HepG2 (cell line): ENCODE results near the gene ESPNL. TPM values are rescaled to one million over a fixed set of nuclear protein-coding genes. Genes with fewer than 3 reads are reported as not detected.

Experiments used
- ATAC-seq: fragments of 200-7000 bp; cut with Tn5 transposase; 3 replicates; pipeline ENCODE4 v1.9.1; 2020; ENCODE audit warnings: mild to moderate bottlenecking, moderate library complexity
- BruUV-seq: library from RNA; stranded (reverse); fragments of 400-500 nt; replicated peaks from 2 replicates; lab custom pipeline; 2021; lab: Mats Ljungman, UMichigan
- CTCF ChIA-PET: fragments of 300-600 bp; formaldehyde crosslinking; extraction: SDS; loops from one replicate; lab custom pipeline; 2021; ENCODE audit warnings: low total read pairs, inconsistent platforms, low intra/inter-chr PET ratio; lab: Yijun Ruan, JAX
- POLR2A ChIA-PET: fragments of 350-600 bp; sonication (Branson Sonifier 250); formaldehyde crosslinking; loops from one replicate; lab custom pipeline; 2020; ENCODE audit warnings: antibody characterized with exemption, inconsistent platforms; lab: Yijun Ruan, JAX
- DNase-seq: peaks from one replicate; pipeline ENCODE4 v3.0.0-alpha.2; 2015; ENCODE audit warnings: low spot score
- FAIRE-seq: peaks from 3 replicates; lab custom pipeline; 2011; peaks lifted over from hg19 to GRCh38; lab: Jason Lieb, UNC
- H2AFZ ChIP-seq: one replicate; pipeline ENCODE4 v1.6.1; 2011; ENCODE audit warnings: low read length, inconsistent platforms
- H3K27ac ChIP-seq: fragments of 300-600 bp; 3 replicates; pipeline ENCODE4 v1.8.0; 2011; ENCODE audit warnings: mixed run types, mild to moderate bottlenecking, mixed read lengths, low read length, inconsistent platforms; ENCODE audit not compliant: insufficient read depth; ENCODE audit errors: extremely low read length
- H3K27me3 ChIP-seq, 2 experiments: fragments of 200-600 bp in 1 of 2; 2 replicates in 1 of 2; 3 replicates in 1 of 2; pipeline versions ENCODE4 v1.6.0 to v1.8.0; 2011; ENCODE audit warnings: low read length in 2 of 2, mild to moderate bottlenecking in 2 of 2, moderate library complexity in 2 of 2, inconsistent platforms in 1 of 2; ENCODE audit not compliant: insufficient read depth in 2 of 2, control insufficient read depth in 1 of 2
- H3K36me3 ChIP-seq, 2 experiments: fragments of 200-600 bp in 1 of 2; replicated peaks in 1 of 2; 2 replicates in 1 of 2; 3 replicates in 1 of 2; pipeline versions ENCODE4 v1.5.1 to v1.8.0; 2011; ENCODE audit warnings: low read length in 2 of 2, inconsistent platforms in 1 of 2; ENCODE audit not compliant: insufficient read depth in 2 of 2, control insufficient read depth in 1 of 2
- H3K4me1 ChIP-seq: 2 replicates; pipeline ENCODE4 v1.5.1; 2012; ENCODE audit warnings: low read length, inconsistent platforms; ENCODE audit not compliant: insufficient read depth
- H3K4me2 ChIP-seq: 2 replicates; pipeline ENCODE4 v1.6.0; 2011; ENCODE audit warnings: low read depth, low read length, inconsistent platforms
- H3K4me3 ChIP-seq, 3 experiments: fragments of 200-600 bp in 1 of 3; sonication (generic), shearing (Covaris generic) in 1 of 3; replicated peaks in 1 of 3; 2 replicates each; pipeline ENCODE4 v1.5.1; 2011 to 2016; ENCODE audit warnings: low read length in 3 of 3, inconsistent platforms in 2 of 3, low read depth in 2 of 3, mild to moderate bottlenecking in 2 of 3, control low read depth in 1 of 3, mixed read lengths in 1 of 3; ENCODE audit not compliant: insufficient read depth in 1 of 3
- H3K79me2 ChIP-seq: one replicate; pipeline ENCODE4 v1.6.1; 2011; ENCODE audit warnings: low read length, inconsistent platforms; ENCODE audit not compliant: insufficient read depth
- H3K9ac ChIP-seq: 2 replicates; pipeline ENCODE4 v1.6.0; 2011; ENCODE audit warnings: mild to moderate bottlenecking, low read depth, low read length, inconsistent platforms; ENCODE audit not compliant: insufficient read depth
- H3K9me3 ChIP-seq: 2 replicates; pipeline ENCODE4 v1.5.1; 2012; ENCODE audit warnings: mild to moderate bottlenecking, low read length
- H4K20me1 ChIP-seq: 2 replicates; pipeline ENCODE4 v1.6.0; 2011; ENCODE audit warnings: inconsistent platforms, mild to moderate bottlenecking, low read length, moderate library complexity; ENCODE audit not compliant: insufficient read depth
- ARNT2 ChIP-seq: sonication (generic); formaldehyde crosslinking; IDR thresholded peaks from 2 replicates; pipeline ENCODE4 v1.8.0; 2022; ENCODE audit warnings: mild to moderate bottlenecking, low read depth, missing genetic modification reagents, moderate library complexity
- KAT7 ChIP-seq: IDR thresholded peaks from 2 replicates; pipeline ENCODE4 v1.6.1; 2018; ENCODE audit warnings: borderline replicate concordance, missing compliant biosample characterization
- KDM5B ChIP-seq: sonication (generic); formaldehyde crosslinking; IDR thresholded peaks from 2 replicates; pipeline ENCODE4 v1.4.0; 2020; ENCODE audit warnings: missing genetic modification reagents, mild to moderate bottlenecking, borderline replicate concordance
- RAD21 ChIP-seq: fragments of 450-650 bp; formaldehyde crosslinking; IDR thresholded peaks from 2 replicates; pipeline ENCODE4 v1.5.0; 2020; ENCODE audit warnings: mild to moderate bottlenecking
- RFX3 ChIP-seq: IDR thresholded peaks from 2 replicates; pipeline ENCODE4 v1.6.1; 2016; ENCODE audit warnings: missing biosample characterization, missing genetic modification reagents
- SATB2 ChIP-seq: sonication (generic); formaldehyde crosslinking; IDR thresholded peaks from 2 replicates; pipeline ENCODE4 v1.5.0; 2020; ENCODE audit warnings: missing genetic modification reagents
- SMAD1 ChIP-seq: sonication (generic); formaldehyde crosslinking; IDR thresholded peaks from 2 replicates; pipeline ENCODE4 v1.4.0; 2020; ENCODE audit warnings: missing genetic modification reagents, low read depth, mild to moderate bottlenecking, borderline replicate concordance
- STAG1 ChIP-seq: sonication (generic); formaldehyde crosslinking; IDR thresholded peaks from 2 replicates; pipeline ENCODE4 v1.4.0; 2020; ENCODE audit warnings: missing genetic modification reagents
- WGBS: methylation state at CpG from one replicate; pipeline ENCODE4 v1.1.6; 2017; ENCODE audit warnings: low lambda C conversion rate; 5-methylcytosine and 5-hydroxymethylcytosine counted together
- in situ Hi-C: cut with HindIII; loops from 2 replicates; pipeline ENCODE4 v1.10.0; 2017; ENCODE audit warnings: low pct_unique_long_range_greater_than_20kb; ENCODE audit not compliant: extremely low pct_ligation_motif_present
- intact Hi-C: fragments of 100-400 bp; cut with micrococcal nuclease; formaldehyde crosslinking; loops from one replicate; pipeline ENCODE4 v1.10.0; 2022; ENCODE audit not compliant: unreplicated experiment
- polyA plus RNA-seq, 8 experiments: library from polyadenylated mRNA; depleted of rRNA in 3 of 8; stranded (reverse) in 7 of 8; unstranded in 1 of 8; fragments of >200 nt; fragmentation: Illumina TruSeq in 4 of 8; extraction: Trizol in 4 of 8; gene quantifications; 2 replicates each; pipeline versions ENCODE4 v1.2.1 to v1.2.3, GENCODE V29; 2011 to 2016; ENCODE audit warnings: low read depth in 4 of 8, missing spikeins in 1 of 8, mixed read lengths in 1 of 8; ENCODE audit not compliant: insufficient read depth in 1 of 8
- total RNA-seq, 5 experiments: library from RNA; depleted of rRNA; stranded (reverse); fragments of >200 nt; fragmentation: Illumina TruSeq; extraction: Trizol; gene quantifications; 2 replicates each; pipeline ENCODE4 v1.2.3, GENCODE V29; 2016; ENCODE audit warnings: low read depth in 1 of 5
- TF ChIP-seq, protein P1 (sequence below): sonication (generic); formaldehyde crosslinking; IDR thresholded peaks from 2 replicates; pipeline ENCODE4 v1.4.0; 2020; ENCODE audit warnings: mild to moderate bottlenecking, missing genetic modification reagents
- TF ChIP-seq, protein P2 (sequence below): sonication (generic); IDR thresholded peaks from 2 replicates; pipeline ENCODE4 v1.6.1; 2016; ENCODE audit warnings: low read depth, borderline replicate concordance
- TF ChIP-seq, protein P3 (sequence below): sonication (generic); formaldehyde crosslinking; IDR thresholded peaks from 2 replicates; pipeline ENCODE4 v1.5.0; 2020; ENCODE audit warnings: mild to moderate bottlenecking, missing genetic modification reagents, moderate library complexity

ESPNL gene
- total and polyA plus RNA-seq, 2 of the 13 experiments (the other 11 are each of a cell fraction or from before 2014, with no cell fraction given) = 0.45 to 0.80 TPM

DNA sequence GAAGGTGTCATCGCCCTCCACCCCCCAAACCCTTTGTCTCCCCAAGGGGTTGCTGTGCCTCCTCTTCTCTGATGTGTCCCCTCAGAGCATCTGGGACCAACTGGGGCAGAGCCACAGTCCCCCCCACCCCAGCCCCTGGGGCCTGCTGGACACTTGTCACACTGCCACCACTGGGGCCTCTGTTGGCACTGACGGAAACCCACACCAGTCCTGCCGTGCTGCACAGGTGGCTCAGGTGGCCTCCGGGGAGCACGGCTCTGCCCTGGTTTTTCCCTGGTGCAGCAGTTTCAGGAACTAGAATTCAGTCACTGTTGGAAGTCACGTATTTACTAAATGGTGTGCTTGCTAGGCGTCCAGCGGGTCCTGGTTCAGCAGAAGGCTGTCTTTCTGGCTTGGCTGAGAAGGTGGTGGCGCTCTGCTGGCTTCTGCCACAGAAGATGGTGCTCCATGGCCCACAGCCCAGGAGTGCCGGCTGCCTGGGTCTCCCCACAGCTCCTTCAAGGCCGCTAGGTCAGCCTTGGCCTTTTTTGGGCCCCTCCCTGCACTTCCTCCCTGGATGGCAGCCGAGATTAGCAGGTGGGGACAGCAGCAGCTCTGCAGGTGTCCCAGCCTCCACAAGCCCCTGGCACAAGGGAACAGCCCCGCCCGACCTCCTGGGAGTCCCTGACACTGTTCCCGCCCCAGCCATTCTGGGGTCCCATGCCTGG is 19.8 kb downstream of the ESPNL start (continued):
- TF ChIP-seq SMAD1 (CRISPR knock-in tag) = no peak

DNA sequence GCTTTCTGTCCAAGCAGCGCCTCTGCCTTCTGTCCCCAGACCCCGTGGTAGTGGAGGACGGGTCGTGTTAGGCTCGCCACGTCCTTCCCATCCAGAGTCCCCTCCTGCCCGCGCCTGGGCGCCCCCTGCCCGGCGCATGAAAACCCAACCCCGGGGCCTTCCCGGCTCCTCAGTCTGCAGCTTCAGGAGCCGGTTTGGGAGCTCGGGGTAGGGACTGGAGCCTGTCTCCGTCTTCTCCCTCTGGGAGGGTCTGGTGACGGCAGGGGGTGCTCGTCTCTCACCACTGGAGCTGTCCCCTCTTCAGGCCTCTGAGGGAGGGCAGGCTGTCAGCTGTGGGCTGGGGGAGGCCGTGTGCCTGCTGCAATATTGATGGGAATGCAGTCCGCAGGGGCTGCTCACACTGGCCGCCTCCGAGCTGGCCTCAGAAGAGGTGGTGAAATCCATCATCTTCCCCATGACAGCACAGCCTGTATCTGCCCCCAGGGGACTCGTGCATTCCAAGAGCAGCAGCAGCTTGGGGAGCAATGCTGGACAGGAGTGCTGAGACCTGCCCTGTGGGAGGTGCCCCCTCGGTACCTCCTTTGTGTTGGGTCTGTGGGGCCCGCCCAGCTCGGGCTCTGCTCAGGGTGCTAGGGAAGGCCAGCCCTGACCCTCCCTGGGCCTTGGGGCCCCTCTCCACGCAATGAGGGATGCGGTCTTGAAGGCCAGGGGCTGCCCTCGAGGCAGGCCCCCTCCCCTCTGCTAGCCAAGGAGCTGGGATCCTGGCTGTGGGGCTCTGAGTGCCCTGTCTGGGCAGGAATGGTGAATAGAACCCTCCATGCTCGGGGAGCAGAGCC is 20.5 kb downstream of the ESPNL start:
- Histone ChIP-seq H3K27ac (no peak overlapping the region), H3K4me2 (peak overlapping the region; percentile 36), H3K9me3 (no peaks in the 10 kb centered on the region), H3K4me3 (peak overlapping the region in 1 of 3 experiments; percentile 22; a peak in 1 of 6 replicates), H2AFZ (no peak overlapping the region), H3K36me3 (no peaks in the 10 kb centered on the region), H3K4me1 (0 out of 2 replicates have a peak, but pooled peaks cover 11% of the 10 kb centered on the region), H3K9ac (no peak overlapping the region), H3K27me3 (peaks cover 3 to 57% of the 10 kb centered on the region in 2 experiments), H3K79me2 (no peaks in the 10 kb centered on the region), H4K20me1 (no peaks in the 10 kb centered on the region)
- ChIA-PET CTCF (interaction anchor here (1.5 kb wide), 1 partner anchor 19 kb away, joined by 6 read pairs; no protein-coding TSS in a partner anchor), POLR2A (no interaction called here)
- BruUV-seq = no TSS peak
- FAIRE-seq (no peak), DNase-seq (no peak), ATAC-seq (peak; percentile 77)
- intact Hi-C loops = no loop called here
- WGBS = 15% methylated on average over 15 of the region's 30 CpGs
- in situ Hi-C loops = no loop called here
- TF ChIP-seq, protein P1, sequence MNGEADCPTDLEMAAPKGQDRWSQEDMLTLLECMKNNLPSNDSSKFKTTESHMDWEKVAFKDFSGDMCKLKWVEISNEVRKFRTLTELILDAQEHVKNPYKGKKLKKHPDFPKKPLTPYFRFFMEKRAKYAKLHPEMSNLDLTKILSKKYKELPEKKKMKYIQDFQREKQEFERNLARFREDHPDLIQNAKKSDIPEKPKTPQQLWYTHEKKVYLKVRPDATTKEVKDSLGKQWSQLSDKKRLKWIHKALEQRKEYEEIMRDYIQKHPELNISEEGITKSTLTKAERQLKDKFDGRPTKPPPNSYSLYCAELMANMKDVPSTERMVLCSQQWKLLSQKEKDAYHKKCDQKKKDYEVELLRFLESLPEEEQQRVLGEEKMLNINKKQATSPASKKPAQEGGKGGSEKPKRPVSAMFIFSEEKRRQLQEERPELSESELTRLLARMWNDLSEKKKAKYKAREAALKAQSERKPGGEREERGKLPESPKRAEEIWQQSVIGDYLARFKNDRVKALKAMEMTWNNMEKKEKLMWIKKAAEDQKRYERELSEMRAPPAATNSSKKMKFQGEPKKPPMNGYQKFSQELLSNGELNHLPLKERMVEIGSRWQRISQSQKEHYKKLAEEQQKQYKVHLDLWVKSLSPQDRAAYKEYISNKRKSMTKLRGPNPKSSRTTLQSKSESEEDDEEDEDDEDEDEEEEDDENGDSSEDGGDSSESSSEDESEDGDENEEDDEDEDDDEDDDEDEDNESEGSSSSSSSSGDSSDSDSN (CRISPR knock-in tag) = 0 out of 2 replicates have a peak, but pooled peaks have one; percentile 21
- TF ChIP-seq, protein P2, sequence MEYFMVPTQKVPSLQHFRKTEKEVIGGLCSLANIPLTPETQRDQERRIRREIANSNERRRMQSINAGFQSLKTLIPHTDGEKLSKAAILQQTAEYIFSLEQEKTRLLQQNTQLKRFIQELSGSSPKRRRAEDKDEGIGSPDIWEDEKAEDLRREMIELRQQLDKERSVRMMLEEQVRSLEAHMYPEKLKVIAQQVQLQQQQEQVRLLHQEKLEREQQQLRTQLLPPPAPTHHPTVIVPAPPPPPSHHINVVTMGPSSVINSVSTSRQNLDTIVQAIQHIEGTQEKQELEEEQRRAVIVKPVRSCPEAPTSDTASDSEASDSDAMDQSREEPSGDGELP = peak; percentile 71; the same call in 1 of the 2 replicates
- TF ChIP-seq STAG1 (CRISPR knock-in tag) = peak; percentile 80
- no peak for TF ChIP-seq RFX3 (CRISPR knock-in tag)
- no peak for TF ChIP-seq KAT7 (CRISPR knock-in tag)
- TF ChIP-seq, protein P3, sequence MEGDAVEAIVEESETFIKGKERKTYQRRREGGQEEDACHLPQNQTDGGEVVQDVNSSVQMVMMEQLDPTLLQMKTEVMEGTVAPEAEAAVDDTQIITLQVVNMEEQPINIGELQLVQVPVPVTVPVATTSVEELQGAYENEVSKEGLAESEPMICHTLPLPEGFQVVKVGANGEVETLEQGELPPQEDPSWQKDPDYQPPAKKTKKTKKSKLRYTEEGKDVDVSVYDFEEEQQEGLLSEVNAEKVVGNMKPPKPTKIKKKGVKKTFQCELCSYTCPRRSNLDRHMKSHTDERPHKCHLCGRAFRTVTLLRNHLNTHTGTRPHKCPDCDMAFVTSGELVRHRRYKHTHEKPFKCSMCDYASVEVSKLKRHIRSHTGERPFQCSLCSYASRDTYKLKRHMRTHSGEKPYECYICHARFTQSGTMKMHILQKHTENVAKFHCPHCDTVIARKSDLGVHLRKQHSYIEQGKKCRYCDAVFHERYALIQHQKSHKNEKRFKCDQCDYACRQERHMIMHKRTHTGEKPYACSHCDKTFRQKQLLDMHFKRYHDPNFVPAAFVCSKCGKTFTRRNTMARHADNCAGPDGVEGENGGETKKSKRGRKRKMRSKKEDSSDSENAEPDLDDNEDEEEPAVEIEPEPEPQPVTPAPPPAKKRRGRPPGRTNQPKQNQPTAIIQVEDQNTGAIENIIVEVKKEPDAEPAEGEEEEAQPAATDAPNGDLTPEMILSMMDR (CRISPR knock-in tag) = peak; percentile 84
- peak; percentile 47; the same call in 1 of the 2 replicates for TF ChIP-seq KDM5B (CRISPR knock-in tag)
- peak; percentile 67 for TF ChIP-seq RAD21 (CRISPR knock-in tag)
- TF ChIP-seq ARNT2 (CRISPR knock-in tag) = 0 out of 2 replicates have a peak, but pooled peaks have one; percentile 52
- no peak for TF ChIP-seq SATB2 (CRISPR knock-in tag)
